ENCODE data around the gene CRYGN. TPM values are rescaled to one million over a fixed set of nuclear protein-coding genes. Genes with fewer than 3 reads are reported as not detected.

The CRYGN gene
- total RNA-seq, 1 donor from 2014 or later = 0.16 TPM

GRCh38 chr7:151454305-151454704 lies 14.4 kb upstream of the CRYGN start:
- Mint-ChIP-seq H3K4me1 (peaks cover 17% of the 10 kb centered on the region), H3K9me3 (no peaks in the 10 kb centered on the region), H3K27me3 (ENCODE audit: low read depth) (no peaks in the 10 kb centered on the region), H3K4me3 (no peak overlapping the region), H3K36me3 (ENCODE audit: low read depth) (no peaks in the 10 kb centered on the region), H3K27ac (ENCODE audit: unreplicated experiment) (peak overlapping the region; percentile 14)
- no peak for DNase-seq (ENCODE audit: low read depth, low spot score)
- TF ChIP-seq, protein P1, sequence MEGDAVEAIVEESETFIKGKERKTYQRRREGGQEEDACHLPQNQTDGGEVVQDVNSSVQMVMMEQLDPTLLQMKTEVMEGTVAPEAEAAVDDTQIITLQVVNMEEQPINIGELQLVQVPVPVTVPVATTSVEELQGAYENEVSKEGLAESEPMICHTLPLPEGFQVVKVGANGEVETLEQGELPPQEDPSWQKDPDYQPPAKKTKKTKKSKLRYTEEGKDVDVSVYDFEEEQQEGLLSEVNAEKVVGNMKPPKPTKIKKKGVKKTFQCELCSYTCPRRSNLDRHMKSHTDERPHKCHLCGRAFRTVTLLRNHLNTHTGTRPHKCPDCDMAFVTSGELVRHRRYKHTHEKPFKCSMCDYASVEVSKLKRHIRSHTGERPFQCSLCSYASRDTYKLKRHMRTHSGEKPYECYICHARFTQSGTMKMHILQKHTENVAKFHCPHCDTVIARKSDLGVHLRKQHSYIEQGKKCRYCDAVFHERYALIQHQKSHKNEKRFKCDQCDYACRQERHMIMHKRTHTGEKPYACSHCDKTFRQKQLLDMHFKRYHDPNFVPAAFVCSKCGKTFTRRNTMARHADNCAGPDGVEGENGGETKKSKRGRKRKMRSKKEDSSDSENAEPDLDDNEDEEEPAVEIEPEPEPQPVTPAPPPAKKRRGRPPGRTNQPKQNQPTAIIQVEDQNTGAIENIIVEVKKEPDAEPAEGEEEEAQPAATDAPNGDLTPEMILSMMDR (conservative IDR thresholded peaks at IDR 0.05) = no peak

- no peak overlapping the region for H3K27ac Mint-ChIP-seq (ENCODE audit: unreplicated experiment)
- no peak overlapping the region for H3K4me3 Mint-ChIP-seq
- H3K9me3 Mint-ChIP-seq = no peaks in the 10 kb centered on the region
- TF ChIP-seq, protein P1 (conservative IDR thresholded peaks at IDR 0.05) = no peak
- H3K27me3 Mint-ChIP-seq (ENCODE audit: low read depth) = no peaks in the 10 kb centered on the region
- DNase-seq (ENCODE audit: low read depth, low spot score) = no peak
- H3K36me3 Mint-ChIP-seq (ENCODE audit: low read depth) = no peaks in the 10 kb centered on the region
- H3K4me1 Mint-ChIP-seq = peaks cover 14% of the 10 kb centered on the region
Observed at GRCh38 chr7:151453326-151453791, 13.4 kb upstream of the CRYGN start.

- Mint-ChIP-seq H3K27ac (ENCODE audit: unreplicated experiment) (no peak overlapping the region), H3K36me3 (ENCODE audit: low read depth) (no peaks in the 10 kb centered on the region), H3K4me1 (peaks cover 12% of the 10 kb centered on the region), H3K9me3 (no peaks in the 10 kb centered on the region), H3K4me3 (no peak overlapping the region), H3K27me3 (ENCODE audit: low read depth) (no peaks in the 10 kb centered on the region)
- TF ChIP-seq, protein P1 (conservative IDR thresholded peaks at IDR 0.05) = no peak
- DNase-seq (ENCODE audit: low read depth, low spot score) = no peak
Observed at GRCh38 chr7:151452680-151453325, 12.9 kb upstream of the CRYGN start.

GRCh38 chr7:151451626-151452571 lies 12.0 kb upstream of the CRYGN start:
- no peaks in the 10 kb centered on the region for H3K36me3 Mint-ChIP-seq (ENCODE audit: low read depth)
- H3K27me3 Mint-ChIP-seq (ENCODE audit: low read depth) = peaks cover 2% of the 10 kb centered on the region
- peak overlapping the region; percentile 72 for H3K27ac Mint-ChIP-seq (ENCODE audit: unreplicated experiment)
- TF ChIP-seq, protein P1 (conservative IDR thresholded peaks at IDR 0.05) = no peak
- DNase-seq (ENCODE audit: low read depth, low spot score) = no peak
- H3K4me1 Mint-ChIP-seq = peaks cover 3% of the 10 kb centered on the region
- no peaks in the 10 kb centered on the region for H3K9me3 Mint-ChIP-seq
- H3K4me3 Mint-ChIP-seq = no peak overlapping the region

GRCh38 chr7:151451156-151451555 lies 11.2 kb upstream of the CRYGN start:
- TF ChIP-seq, protein P1 (conservative IDR thresholded peaks at IDR 0.05) = no peak
- H3K27me3 Mint-ChIP-seq (ENCODE audit: low read depth) = peaks cover 2% of the 10 kb centered on the region
- no peak overlapping the region for H3K27ac Mint-ChIP-seq (ENCODE audit: unreplicated experiment)
- no peaks in the 10 kb centered on the region for H3K36me3 Mint-ChIP-seq (ENCODE audit: low read depth)
- DNase-seq (ENCODE audit: low read depth, low spot score) = no peak
- H3K4me1 Mint-ChIP-seq = peaks cover 3% of the 10 kb centered on the region
- no peaks in the 10 kb centered on the region for H3K9me3 Mint-ChIP-seq
- no peak overlapping the region for H3K4me3 Mint-ChIP-seq

All from neural crest cell (in vitro differentiated cells).